ENCODE measurements around the gene ZNF8. TPM values are rescaled to one million over a fixed set of nuclear protein-coding genes. Genes with fewer than 3 reads are reported as not detected.

ZNF8 gene
- total and polyA plus RNA-seq, 10 of the 15 experiments (the other 5 are each of a cell fraction or from before 2014, with no cell fraction given): 0.46 to 5.4 (median 2.6) TPM

- no TSS peak for BruUV-seq (replicated peaks)
- FAIRE-seq (no peak), ATAC-seq (no peak), DNase-seq (ENCODE audit: low read depth, low spot score) (no peak)
- Histone ChIP-seq H3K4me2 (ENCODE audit: control insufficient read depth, insufficient read depth) (no peak overlapping the region), H3K36me3 (ENCODE audit: control insufficient read depth in 2 of 2, insufficient read depth in 2 of 2, low read length in 1 of 2) (no peaks in the 10 kb centered on the region), H3K4me3 (no peak overlapping the region), H3K9ac (ENCODE audit: control insufficient read depth, insufficient read depth, low read length) (no peak overlapping the region), H3K4me1 (ENCODE audit: control insufficient read depth, insufficient read depth, low read length) (peaks cover 3% of the 10 kb centered on the region; the same call in 1 of the 2 replicates), H3K27ac (ENCODE audit: control insufficient read depth, insufficient read depth) (no peak overlapping the region), H3K27me3 (replicated peaks in 1 of 2; ENCODE audit: control insufficient read depth in 2 of 2, insufficient read depth in 2 of 2, low read length in 1 of 2) (no peaks in the 10 kb centered on the region), H3K9me3 (replicated peaks; ENCODE audit: control insufficient read depth, insufficient read depth, low read length) (no peaks in the 10 kb centered on the region; the same call in 2 of the 3 replicates), H2AFZ (ENCODE audit: control insufficient read depth, low read depth, low read length) (no peak overlapping the region), H4K20me1 (ENCODE audit: control insufficient read depth, insufficient read depth) (no peaks in the 10 kb centered on the region), H3K79me2 (ENCODE audit: control insufficient read depth, insufficient read depth, low read length) (no peaks in the 10 kb centered on the region; the same call in 1 of the 2 replicates)
- ChIA-PET POLR2A (interaction anchor here (1.6 kb wide), 1 partner anchor 12 kb away, joined by 9 read pairs; the partner anchor contains the start of gene ZNF497), SMC1A (ENCODE audit: uncharacterized antibody, unreplicated experiment) (no interaction called here), CTCF (no interaction called here), RAD21 (ENCODE audit: unreplicated experiment) (no interaction called here)
- intact Hi-C loops (cut with micrococcal nuclease; ENCODE audit: unreplicated experiment): no loop called here
- 86% methylated on average over 34 of the region's 34 CpGs for WGBS (ENCODE audit: insufficient coverage, insufficient replicate concordance, low lambda C conversion rate, missing lambda C conversion rate)
- TF ChIP-seq CEBPB (IDR thresholded peaks at IDR 0.05; ENCODE audit: borderline replicate concordance in 1 of 2, low read depth in 2 of 2, low read length in 2 of 2) (no peak), RAD51 (IDR thresholded peaks at IDR 0.05) (no peak), IRF3 (IDR thresholded peaks at IDR 0.05) (no peak), EZH2 (IDR thresholded peaks at IDR 0.05; ENCODE audit: borderline replicate concordance, control insufficient read depth, low read depth, low read length) (no peak), USF2 (IDR thresholded peaks at IDR 0.05; ENCODE audit: borderline replicate concordance, low read depth, low read length) (no peak), JUNB (IDR thresholded peaks at IDR 0.05) (no peak), STAT1 (conservative IDR thresholded peaks at IDR 0.05) (no peak), RAD21 (IDR thresholded peaks at IDR 0.05; ENCODE audit: insufficient read depth, low read depth, low read length) (no peak), LARP7 (IDR thresholded peaks at IDR 0.05) (no peak), BHLHE40 (IDR thresholded peaks at IDR 0.05; ENCODE audit: borderline replicate concordance in 1 of 2, low read depth in 2 of 2, low read length in 1 of 2) (no peak), RBBP5 (conservative IDR thresholded peaks at IDR 0.05) (no peak), NR2C2 (IDR thresholded peaks at IDR 0.05; ENCODE audit: borderline replicate concordance, control insufficient read depth, insufficient read length, low read depth) (no peak), EED (IDR thresholded peaks at IDR 0.05; ENCODE audit: low read depth) (no peak), POU2F2 (IDR thresholded peaks at IDR 0.05; ENCODE audit: borderline replicate concordance, low read depth, low read length) (no peak)
- TF ChIP-seq, protein P1, sequence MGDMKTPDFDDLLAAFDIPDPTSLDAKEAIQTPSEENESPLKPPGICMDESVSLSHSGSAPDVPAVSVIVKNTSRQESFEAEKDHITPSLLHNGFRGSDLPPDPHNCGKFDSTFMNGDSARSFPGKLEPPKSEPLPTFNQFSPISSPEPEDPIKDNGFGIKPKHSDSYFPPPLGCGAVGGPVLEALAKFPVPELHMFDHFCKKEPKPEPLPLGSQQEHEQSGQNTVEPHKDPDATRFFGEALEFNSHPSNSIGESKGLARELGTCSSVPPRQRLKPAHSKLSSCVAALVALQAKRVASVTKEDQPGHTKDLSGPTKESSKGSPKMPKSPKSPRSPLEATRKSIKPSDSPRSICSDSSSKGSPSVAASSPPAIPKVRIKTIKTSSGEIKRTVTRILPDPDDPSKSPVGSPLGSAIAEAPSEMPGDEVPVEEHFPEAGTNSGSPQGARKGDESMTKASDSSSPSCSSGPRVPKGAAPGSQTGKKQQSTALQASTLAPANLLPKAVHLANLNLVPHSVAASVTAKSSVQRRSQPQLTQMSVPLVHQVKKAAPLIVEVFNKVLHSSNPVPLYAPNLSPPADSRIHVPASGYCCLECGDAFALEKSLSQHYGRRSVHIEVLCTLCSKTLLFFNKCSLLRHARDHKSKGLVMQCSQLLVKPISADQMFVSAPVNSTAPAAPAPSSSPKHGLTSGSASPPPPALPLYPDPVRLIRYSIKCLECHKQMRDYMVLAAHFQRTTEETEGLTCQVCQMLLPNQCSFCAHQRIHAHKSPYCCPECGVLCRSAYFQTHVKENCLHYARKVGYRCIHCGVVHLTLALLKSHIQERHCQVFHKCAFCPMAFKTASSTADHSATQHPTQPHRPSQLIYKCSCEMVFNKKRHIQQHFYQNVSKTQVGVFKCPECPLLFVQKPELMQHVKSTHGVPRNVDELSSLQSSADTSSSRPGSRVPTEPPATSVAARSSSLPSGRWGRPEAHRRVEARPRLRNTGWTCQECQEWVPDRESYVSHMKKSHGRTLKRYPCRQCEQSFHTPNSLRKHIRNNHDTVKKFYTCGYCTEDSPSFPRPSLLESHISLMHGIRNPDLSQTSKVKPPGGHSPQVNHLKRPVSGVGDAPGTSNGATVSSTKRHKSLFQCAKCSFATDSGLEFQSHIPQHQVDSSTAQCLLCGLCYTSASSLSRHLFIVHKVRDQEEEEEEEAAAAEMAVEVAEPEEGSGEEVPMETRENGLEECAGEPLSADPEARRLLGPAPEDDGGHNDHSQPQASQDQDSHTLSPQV (IDR thresholded peaks at IDR 0.05): no peak
- TF ChIP-seq, protein P2, sequence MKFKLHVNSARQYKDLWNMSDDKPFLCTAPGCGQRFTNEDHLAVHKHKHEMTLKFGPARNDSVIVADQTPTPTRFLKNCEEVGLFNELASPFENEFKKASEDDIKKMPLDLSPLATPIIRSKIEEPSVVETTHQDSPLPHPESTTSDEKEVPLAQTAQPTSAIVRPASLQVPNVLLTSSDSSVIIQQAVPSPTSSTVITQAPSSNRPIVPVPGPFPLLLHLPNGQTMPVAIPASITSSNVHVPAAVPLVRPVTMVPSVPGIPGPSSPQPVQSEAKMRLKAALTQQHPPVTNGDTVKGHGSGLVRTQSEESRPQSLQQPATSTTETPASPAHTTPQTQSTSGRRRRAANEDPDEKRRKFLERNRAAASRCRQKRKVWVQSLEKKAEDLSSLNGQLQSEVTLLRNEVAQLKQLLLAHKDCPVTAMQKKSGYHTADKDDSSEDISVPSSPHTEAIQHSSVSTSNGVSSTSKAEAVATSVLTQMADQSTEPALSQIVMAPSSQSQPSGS (IDR thresholded peaks at IDR 0.05; ENCODE audit: low read length): no peak
- in situ Hi-C loops (cut with MboI): no loop called here
Measured at GRCh38 chr19:58350871-58351557, 72.3 kb downstream of the ZNF8 start.

All from GM12878 (cell line).